Sigmoid colon (tissue), 7 donors: ENCODE measurements around the gene ESYT3. TPM values are rescaled to one million over a fixed set of nuclear protein-coding genes. Genes with fewer than 3 reads are reported as not detected.

Source experiments
- DNase-seq: peaks from one replicate; pipeline ENCODE4 v3.0.0-alpha.2; 2019
- H3K27ac ChIP-seq, 4 donors: fragments of 200-600 bp; sonication (generic); one replicate each; pipeline ENCODE4 v1.5.1; 2016 to 2019; ENCODE audit warnings: mild to moderate bottlenecking in 1 of 4
- H3K27me3 ChIP-seq, 3 donors: fragments of 200-600 bp; sonication (generic); one replicate each; pipeline ENCODE4 v1.5.1; 2019; ENCODE audit warnings: mild to moderate bottlenecking in 1 of 3
- H3K36me3 ChIP-seq, 4 donors: fragments of 200-600 bp; sonication (generic); one replicate each; pipeline ENCODE4 v1.5.1; 2016 to 2019
- H3K4me1 ChIP-seq, 4 donors: fragments of 200-600 bp; sonication (generic); one replicate each; pipeline ENCODE4 v1.5.1; 2017 to 2019
- H3K4me3 ChIP-seq, 4 donors: fragments of 200-600 bp; sonication (generic); one replicate each; pipeline ENCODE4 v1.5.1; 2017 to 2019; ENCODE audit warnings: mild to moderate bottlenecking in 2 of 4, moderate library complexity in 1 of 4
- H3K9me3 ChIP-seq, 4 donors: fragments of 200-600 bp in 3 of 4; sonication (generic) in 3 of 4; one replicate each; pipeline versions ENCODE4 v1.5.1 to v1.6.1; 2013 to 2019
- CTCF ChIP-seq, 4 experiments: fragments of 450-650 bp in 3 of 4; fragments of 200-600 bp in 1 of 4; IDR thresholded peaks; one replicate each; pipeline ENCODE4 v1.5.1; 2016 to 2019; ENCODE audit warnings: antibody characterized with exemption in 4 of 4, mild to moderate bottlenecking in 3 of 4, moderate library complexity in 2 of 4
- EP300 ChIP-seq, 4 donors: sonication (generic); formaldehyde crosslinking; IDR thresholded peaks; one replicate each; pipeline ENCODE4 v1.6.1; 2017; ENCODE audit warnings: antibody characterized with exemption in 4 of 4
- POLR2A ChIP-seq, 2 donors: fragments of 450-650 bp; IDR thresholded peaks; one replicate each; pipeline ENCODE4 v1.6.1; 2016; ENCODE audit warnings: antibody characterized with exemption in 2 of 2, mild to moderate bottlenecking in 2 of 2, moderate library complexity in 2 of 2
- POLR2AphosphoS5 ChIP-seq, 4 donors: sonication (generic); formaldehyde crosslinking; IDR thresholded peaks; one replicate each; pipeline ENCODE4 v1.6.1; 2017; ENCODE audit warnings: antibody characterized with exemption in 4 of 4
- WGBS, 2 donors: extraction: QIAGEN DNeasy Blood & Tissue Kit; methylation state at CpG; one replicate each; pipeline ENCODE4 v1.1.7; 2013; 5-methylcytosine and 5-hydroxymethylcytosine counted together
- intact Hi-C: fragments of 100-400 bp; cut with DNase I; formaldehyde crosslinking; loops from one replicate; pipeline ENCODE4 v1.15.1; 2023
- polyA plus RNA-seq, 3 donors: library from polyadenylated mRNA; stranded (reverse); fragments of 200-250 nt; gene quantifications; one replicate each; pipeline ENCODE4 v1.2.3, GENCODE V29; 2013
- total RNA-seq, 4 donors: library from RNA; depleted of rRNA; stranded (reverse); fragments of >200 nt; gene quantifications; one replicate each; pipeline ENCODE4 v1.1.0, GENCODE V29; 2016
- donor health status: healthy with polysubstance abuse.
- donor health status: Bipolar disorder and iron deficiency.
- donor health status: healthy.

Gene ESYT3
- total and polyA plus RNA-seq, 7 donors = 0.23 to 19.4 (median 15.1) TPM

- H3K36me3 ChIP-seq = peaks cover 9 to 65% (median 23%) of the 10 kb centered on the region in 4 donors
- H3K27ac ChIP-seq = no peak overlapping the region
- DNase-seq = no peak
- no peak for TF ChIP-seq CTCF (IDR thresholded peaks at IDR 0.05)
- no peak for TF ChIP-seq POLR2AphosphoS5 (IDR thresholded peaks at IDR 0.05)
- TF ChIP-seq EP300 (IDR thresholded peaks at IDR 0.05) = no peak
- no peak for TF ChIP-seq POLR2A (IDR thresholded peaks at IDR 0.05)
- H3K9me3 ChIP-seq = no peaks in the 10 kb centered on the region
- H3K27me3 ChIP-seq = no peaks in the 10 kb centered on the region
- H3K4me3 ChIP-seq = no peak overlapping the region
- intact Hi-C loops = no loop called here
- 67 to 78% methylated on average over 2 of the region's 2 CpGs for WGBS, 2 donors
- H3K4me1 ChIP-seq = peaks cover 0 to 4% (median 0%) of the 10 kb centered on the region in 4 donors
Measured at GRCh38 chr3:138400651-138401070, 33.8 kb upstream of the ESYT3 start.

GRCh38 chr3:138401834-138402233, 32.6 kb upstream of the ESYT3 start:
- intact Hi-C loops = no loop called here
- Histone ChIP-seq H3K4me1 (peaks cover 0 to 4% (median 0%) of the 10 kb centered on the region in 4 donors), H3K27me3 (no peaks in the 10 kb centered on the region), H3K27ac (no peak overlapping the region), H3K36me3 (peaks cover 9 to 65% (median 23%) of the 10 kb centered on the region in 4 donors), H3K9me3 (no peaks in the 10 kb centered on the region), H3K4me3 (no peak overlapping the region)
- no peak for DNase-seq
- 90 to 92% methylated on average over 7 of the region's 7 CpGs for WGBS, 2 donors
- TF ChIP-seq POLR2A (IDR thresholded peaks at IDR 0.05) (no peak), EP300 (IDR thresholded peaks at IDR 0.05) (no peak), CTCF (IDR thresholded peaks at IDR 0.05) (no peak), POLR2AphosphoS5 (IDR thresholded peaks at IDR 0.05) (no peak)

GRCh38 chr3:138404121-138404520, 30.3 kb upstream of the ESYT3 start:
- H3K27me3 ChIP-seq = no peaks in the 10 kb centered on the region
- no peak overlapping the region for H3K27ac ChIP-seq
- H3K4me1 ChIP-seq = peaks cover 0 to 4% (median 0%) of the 10 kb centered on the region in 4 donors
- DNase-seq = no peak
- 93 to 94% methylated on average over 6 of the region's 6 CpGs for WGBS, 2 donors
- peaks cover 9 to 52% (median 23%) of the 10 kb centered on the region in 4 donors for H3K36me3 ChIP-seq
- H3K4me3 ChIP-seq = no peak overlapping the region
- H3K9me3 ChIP-seq = no peaks in the 10 kb centered on the region
- no peak for TF ChIP-seq CTCF (IDR thresholded peaks at IDR 0.05)
- TF ChIP-seq POLR2A (IDR thresholded peaks at IDR 0.05) = no peak
- no peak for TF ChIP-seq EP300 (IDR thresholded peaks at IDR 0.05)
- no peak for TF ChIP-seq POLR2AphosphoS5 (IDR thresholded peaks at IDR 0.05)
- intact Hi-C loops = no loop called here

GRCh38 chr3:138405001-138405400, 29.4 kb upstream of the ESYT3 start:
- no peaks in the 10 kb centered on the region for H3K9me3 ChIP-seq
- H3K36me3 ChIP-seq = peaks cover 9 to 49% (median 23%) of the 10 kb centered on the region in 4 donors
- no peak overlapping the region for H3K27ac ChIP-seq
- no peak overlapping the region for H3K4me3 ChIP-seq
- H3K27me3 ChIP-seq = no peaks in the 10 kb centered on the region
- intact Hi-C loops = no loop called here
- no peak for DNase-seq
- 78 to 89% methylated on average over 7 of the region's 7 CpGs for whole genome bisulfite sequencing, 2 donors
- TF ChIP-seq EP300 (IDR thresholded peaks at IDR 0.05) = no peak
- no peak for TF ChIP-seq CTCF (IDR thresholded peaks at IDR 0.05)
- TF ChIP-seq POLR2A (IDR thresholded peaks at IDR 0.05) = no peak
- TF ChIP-seq POLR2AphosphoS5 (IDR thresholded peaks at IDR 0.05) = no peak
- no peaks in the 10 kb centered on the region for H3K4me1 ChIP-seq

- TF ChIP-seq EP300 (IDR thresholded peaks at IDR 0.05) (no peak), POLR2AphosphoS5 (IDR thresholded peaks at IDR 0.05) (no peak), CTCF (IDR thresholded peaks at IDR 0.05) (no peak), POLR2A (IDR thresholded peaks at IDR 0.05) (no peak)
- no peaks in the 10 kb centered on the region for H3K27me3 ChIP-seq
- H3K4me3 ChIP-seq = no peak overlapping the region
- peaks cover 9 to 45% (median 23%) of the 10 kb centered on the region in 4 donors for H3K36me3 ChIP-seq
- WGBS, 2 donors = 73 to 91% methylated on average over 5 of the region's 5 CpGs
- H3K9me3 ChIP-seq = no peaks in the 10 kb centered on the region
- no peaks in the 10 kb centered on the region for H3K4me1 ChIP-seq
- intact Hi-C loops = no loop called here
- H3K27ac ChIP-seq = no peak overlapping the region
- DNase-seq = no peak
Measured at GRCh38 chr3:138405486-138405885, 28.9 kb upstream of the ESYT3 start.
